ENCODE data around the gene VRK3. TPM values are rescaled to one million over a fixed set of nuclear protein-coding genes. Genes with fewer than 3 reads are reported as not detected.
A peak's percentile ranks its signal among the peaks of the same experiment; 100 is the strongest.

The VRK3 gene
- total RNA-seq, 2 experiments from 2014 or later = 52.4 to 61.2 TPM

DNA sequence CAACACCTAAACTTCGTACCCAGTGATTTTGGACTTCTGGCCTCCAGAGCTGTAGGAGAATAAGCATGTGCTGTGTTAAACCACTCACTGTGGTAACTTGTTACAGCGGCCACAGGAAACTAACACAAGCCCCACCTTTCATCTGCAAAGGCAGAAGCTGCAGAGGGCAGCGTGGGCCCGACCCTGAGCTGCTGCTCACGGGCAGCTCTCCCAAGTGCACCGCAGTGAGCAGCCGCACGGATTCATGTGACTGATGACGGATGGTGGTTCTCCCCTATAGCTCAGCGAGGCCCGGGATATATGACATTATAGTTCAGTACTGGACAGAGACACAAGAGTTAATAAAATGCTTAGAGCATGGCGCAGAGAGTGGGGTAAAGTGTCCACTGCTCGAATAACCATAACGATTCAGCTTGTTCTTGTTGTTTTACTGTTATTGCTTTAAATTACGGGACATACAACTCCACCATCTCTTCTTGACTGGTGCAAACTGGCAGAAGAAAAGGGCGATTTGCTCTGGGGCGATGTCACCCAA is 21.9 kb downstream of the VRK3 start:
- Mint-ChIP-seq H3K9me3 (ENCODE audit: low read depth) (no peaks in the 10 kb centered on the region), H3K27me3 (no peaks in the 10 kb centered on the region), H3K36me3 (ENCODE audit: low read depth) (peaks cover 51% of the 10 kb centered on the region), H3K4me3 (no peak overlapping the region), H3K4me1 (peaks cover 25% of the 10 kb centered on the region), H3K27ac (no peak overlapping the region)
- no peak for ATAC-seq
- no peak for DNase-seq
- CTCF ChIA-PET = no interaction called here
- POLR2A ChIA-PET = interaction anchor here (0.6 to 0.7 kb wide), 2 partner anchors 10 to 52 kb away, joined by 3 to 4 read pairs; no protein-coding TSS in a partner anchor
- intact Hi-C loops (cut with DNase I, micrococcal nuclease) = no loop called here

DNA sequence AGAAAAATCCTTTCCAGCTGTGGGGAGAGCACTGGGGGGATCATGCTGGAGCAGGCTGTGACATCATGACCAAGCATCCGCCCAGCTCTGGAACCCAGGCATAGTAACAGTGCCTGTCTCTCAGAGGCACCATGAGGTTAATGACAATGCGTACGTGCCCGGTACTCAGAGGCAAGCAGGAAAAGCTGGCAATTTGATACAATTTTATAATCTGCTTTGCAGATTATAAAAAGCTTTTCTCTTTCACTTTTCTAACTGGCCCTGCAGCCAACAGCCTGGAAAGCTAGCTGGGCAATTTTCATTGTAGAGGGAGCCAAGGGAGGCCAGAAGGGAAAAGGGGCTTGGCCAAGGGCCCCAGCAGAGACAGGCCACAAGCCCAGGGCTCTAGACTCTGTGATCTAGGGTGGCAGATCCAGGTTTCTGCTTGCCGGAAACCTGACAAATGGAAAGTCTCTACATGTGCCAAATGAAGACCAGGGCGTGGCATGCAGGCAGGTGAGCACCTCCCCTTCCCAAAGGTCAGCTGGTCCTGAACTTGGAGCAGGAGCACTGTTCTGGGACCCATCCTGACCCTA is 22.7 kb downstream of the VRK3 start:
- H3K4me3 Mint-ChIP-seq = no peak overlapping the region
- POLR2A ChIA-PET = no interaction called here

DNA sequence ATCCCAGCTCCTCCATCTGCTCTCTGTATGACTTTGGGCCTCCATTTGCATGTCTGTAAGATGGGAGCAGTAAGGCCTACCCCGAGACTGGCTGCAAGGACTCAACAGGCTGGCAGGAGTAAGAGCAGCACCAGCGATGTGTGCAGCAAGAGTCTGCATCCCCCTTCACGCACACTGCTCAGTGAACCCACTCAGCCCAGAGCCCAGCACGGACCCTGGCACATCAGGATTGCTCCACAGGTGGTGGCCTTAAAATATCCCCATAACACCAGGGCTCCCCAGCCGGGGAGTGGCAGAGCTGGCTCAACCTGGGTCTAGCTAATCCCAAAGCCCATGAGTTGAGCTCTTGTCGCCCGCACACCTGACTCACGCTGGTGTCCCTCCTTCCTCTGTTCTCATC is 23.4 kb downstream of the VRK3 start:
- ATAC-seq (no peak), DNase-seq (no peak)
- Mint-ChIP-seq H3K9me3 (ENCODE audit: low read depth) (no peaks in the 10 kb centered on the region), H3K36me3 (ENCODE audit: low read depth) (peaks cover 44% of the 10 kb centered on the region), H3K4me1 (peaks cover 25% of the 10 kb centered on the region), H3K27me3 (no peaks in the 10 kb centered on the region), H3K27ac (no peak overlapping the region), H3K4me3 (no peak overlapping the region)
- ChIA-PET CTCF (interaction anchor here (0.7 kb wide), 1 partner anchor 98 kb away, joined by 3 read pairs; no protein-coding TSS in a partner anchor), POLR2A (no interaction called here)
- intact Hi-C loops (cut with DNase I, micrococcal nuclease) = no loop called here

More for the DNA sequence above, 22.7 kb downstream of the VRK3 start:
- Mint-ChIP-seq H3K27ac (no peak overlapping the region), H3K27me3 (no peaks in the 10 kb centered on the region), H3K4me1 (peaks cover 25% of the 10 kb centered on the region), H3K9me3 (ENCODE audit: low read depth) (no peaks in the 10 kb centered on the region), H3K36me3 (ENCODE audit: low read depth) (peaks cover 48% of the 10 kb centered on the region)
- DNase-seq = no peak
- ATAC-seq = no peak
- CTCF ChIA-PET = interaction anchor here (0.5 to 0.7 kb wide), 2 partner anchors 26 to 99 kb away, joined by 3 read pairs; no protein-coding TSS in a partner anchor
- intact Hi-C loops (cut with DNase I, micrococcal nuclease) = no loop called here

DNA sequence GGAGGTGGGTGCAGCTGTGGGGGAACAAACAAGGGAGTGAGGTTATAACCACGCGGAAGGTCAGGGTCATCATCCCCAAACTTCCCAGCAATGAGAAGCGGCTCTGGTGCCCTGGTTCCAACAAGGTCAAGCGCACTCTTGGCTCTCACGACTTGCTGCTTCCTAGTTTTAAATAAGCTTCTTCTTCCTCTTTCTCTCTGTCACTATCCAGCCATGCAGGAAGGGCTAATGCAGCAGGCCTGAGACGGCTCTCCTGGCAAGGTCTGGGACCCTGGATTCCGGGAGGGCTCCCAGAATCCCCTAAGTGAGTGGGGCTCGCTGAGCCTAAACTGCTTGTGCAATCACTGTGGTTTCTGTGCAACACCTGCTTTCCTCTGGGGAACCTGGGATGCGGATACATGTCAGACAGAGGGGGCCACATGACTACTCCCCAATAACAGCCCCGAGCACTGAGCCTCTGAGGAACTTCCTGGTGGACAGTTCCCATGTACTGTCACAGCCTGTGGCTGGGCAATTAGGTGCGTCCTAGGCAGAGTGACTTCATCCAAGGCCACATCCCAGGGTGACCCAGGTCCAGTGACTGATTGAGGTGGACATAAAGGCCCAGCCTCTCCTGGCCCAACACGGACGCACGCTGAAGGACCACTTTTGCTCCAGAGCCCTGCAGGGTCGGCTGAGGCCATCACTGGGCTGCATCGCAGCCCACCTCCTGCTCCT is 24.2 kb downstream of the VRK3 start:
- POLR2A ChIA-PET = interaction anchor here (0.7 kb wide), 1 partner anchor 64 kb away, joined by 4 read pairs; no protein-coding TSS in a partner anchor

DNA sequence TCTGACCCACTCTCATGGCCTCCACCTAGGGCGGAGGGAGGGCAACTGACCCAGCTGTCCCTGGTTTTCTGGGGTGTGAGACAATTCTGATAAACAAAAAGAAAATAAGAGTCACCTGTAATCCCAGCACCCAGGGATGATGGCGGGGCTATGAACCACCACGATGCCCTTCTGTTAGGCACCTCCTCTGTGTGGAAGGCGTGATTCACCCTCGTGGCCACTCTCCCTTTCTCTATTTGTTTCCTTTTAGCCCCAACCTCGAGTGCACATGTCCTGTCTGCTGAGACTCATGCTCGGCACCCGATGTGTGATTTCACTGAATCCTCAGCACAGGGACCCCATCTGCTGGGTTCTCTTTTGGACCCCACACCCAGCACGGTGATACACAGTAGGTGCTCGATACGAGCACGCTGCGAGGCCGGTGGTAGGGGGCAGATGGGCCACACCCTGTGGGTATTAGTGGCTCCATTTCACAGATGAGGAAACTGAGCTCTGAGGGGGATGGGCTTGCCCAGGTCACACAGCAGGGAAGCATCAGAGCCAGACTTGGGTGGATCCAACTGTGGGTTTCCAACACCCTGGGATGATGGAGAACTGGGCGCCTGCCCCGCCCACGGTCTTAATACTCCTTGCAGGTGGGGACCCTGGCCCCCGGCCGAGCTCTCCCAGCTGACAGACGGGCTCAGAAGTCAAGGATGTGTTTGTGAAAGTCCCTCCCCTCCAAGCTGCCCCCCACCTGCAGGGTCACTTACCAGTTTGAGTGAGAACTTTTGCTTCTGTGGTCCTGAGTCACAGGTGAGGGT is 24.9 kb downstream of the VRK3 start:
- peaks cover 43% of the 10 kb centered on the region for H3K36me3 Mint-ChIP-seq (ENCODE audit: low read depth)
- H3K27me3 Mint-ChIP-seq = no peaks in the 10 kb centered on the region
- H3K27ac Mint-ChIP-seq = no peak overlapping the region
- H3K4me1 Mint-ChIP-seq = peaks cover 21% of the 10 kb centered on the region
- H3K4me3 Mint-ChIP-seq = no peak overlapping the region
- intact Hi-C loops (cut with DNase I, micrococcal nuclease) = no loop called here
- ChIA-PET POLR2A (interaction anchor here (0.7 kb wide), 1 partner anchor 65 kb away, joined by 4 read pairs; no protein-coding TSS in a partner anchor), CTCF (interaction anchor here (0.5 kb wide), 1 partner anchor 283 kb away, joined by 3 read pairs; no protein-coding TSS in a partner anchor)
- no peaks in the 10 kb centered on the region for H3K9me3 Mint-ChIP-seq (ENCODE audit: low read depth)
- peak; percentile 42 for DNase-seq
- peak; percentile 40 for ATAC-seq

More for the DNA sequence above, 24.2 kb downstream of the VRK3 start:
- Mint-ChIP-seq H3K27ac (no peak overlapping the region), H3K36me3 (ENCODE audit: low read depth) (peaks cover 43% of the 10 kb centered on the region), H3K27me3 (no peaks in the 10 kb centered on the region), H3K9me3 (ENCODE audit: low read depth) (no peaks in the 10 kb centered on the region), H3K4me1 (peaks cover 25% of the 10 kb centered on the region), H3K4me3 (no peak overlapping the region)
- intact Hi-C loops (cut with DNase I, micrococcal nuclease) = no loop called here
- DNase-seq (no peak), ATAC-seq (no peak)
- CTCF ChIA-PET = interaction anchor here (0.5 kb wide), 1 partner anchor 284 kb away, joined by 3 read pairs; no protein-coding TSS in a partner anchor

DNA sequence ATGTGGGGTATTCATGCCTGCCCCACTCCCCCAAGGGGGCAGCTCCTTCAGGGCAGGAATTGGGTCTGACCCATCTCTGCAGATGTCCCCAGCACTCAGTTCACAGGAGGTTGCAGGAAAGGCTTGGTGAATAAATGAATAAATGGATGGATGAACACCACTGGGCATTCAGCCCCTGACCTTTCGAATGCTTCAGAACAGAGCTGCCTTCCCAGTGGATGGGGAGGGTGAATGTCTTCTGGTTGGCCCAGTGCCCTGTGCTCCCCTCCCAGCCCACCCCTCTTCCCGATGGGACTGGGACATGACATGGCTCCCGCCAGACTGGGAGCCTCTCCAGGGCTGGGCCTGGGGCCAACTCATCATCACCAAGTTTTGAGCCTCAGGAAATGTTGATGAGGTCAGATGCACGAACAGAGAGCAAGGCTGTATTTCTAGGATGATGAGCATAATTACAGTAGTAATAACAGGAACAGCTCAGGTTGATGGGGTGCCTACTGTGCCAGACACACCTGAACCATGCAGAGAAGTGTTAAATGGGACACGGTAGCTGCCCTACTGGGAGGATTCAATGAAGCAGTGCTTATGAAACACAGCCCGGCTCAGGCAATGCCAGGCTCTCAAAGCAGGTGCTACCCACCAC is 25.7 kb downstream of the VRK3 start:
- Mint-ChIP-seq H3K9me3 (ENCODE audit: low read depth) (no peaks in the 10 kb centered on the region), H3K27ac (no peak overlapping the region), H3K4me1 (peaks cover 14% of the 10 kb centered on the region), H3K36me3 (ENCODE audit: low read depth) (peaks cover 43% of the 10 kb centered on the region), H3K27me3 (no peaks in the 10 kb centered on the region), H3K4me3 (no peak overlapping the region)
- DNase-seq (no peak), ATAC-seq (no peak)
- POLR2A ChIA-PET = interaction anchor here (0.6 kb wide), 1 partner anchor 47 kb away, joined by 4 read pairs; no protein-coding TSS in a partner anchor
- intact Hi-C loops (cut with DNase I, micrococcal nuclease) = no loop called here
- CTCF ChIA-PET = no interaction called here

DNA sequence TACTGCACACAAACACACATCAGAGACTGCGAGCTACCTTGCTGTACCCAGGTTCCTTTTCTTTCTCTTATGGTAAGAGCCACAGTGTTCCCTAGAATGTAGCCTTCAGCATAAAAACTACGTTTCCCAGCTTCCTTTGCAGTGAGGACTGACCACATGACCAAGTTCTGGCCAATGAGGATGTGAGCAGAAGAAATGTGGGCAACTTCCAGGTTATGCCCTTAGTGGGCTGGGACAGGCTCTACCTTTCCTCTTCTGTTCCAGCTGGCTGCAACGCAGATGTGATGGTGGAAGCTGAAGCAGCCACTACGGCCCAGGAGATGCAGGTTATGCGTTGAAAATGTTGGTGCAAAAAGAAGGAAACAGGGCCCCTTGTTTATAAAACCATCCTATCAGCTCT is 27.5 kb downstream of the VRK3 start:
- POLR2A ChIA-PET = no interaction called here
- Mint-ChIP-seq H3K4me3 (no peak overlapping the region), H3K27ac (no peak overlapping the region), H3K4me1 (peaks cover 5% of the 10 kb centered on the region), H3K27me3 (no peaks in the 10 kb centered on the region), H3K9me3 (ENCODE audit: low read depth) (no peaks in the 10 kb centered on the region), H3K36me3 (ENCODE audit: low read depth) (peaks cover 37% of the 10 kb centered on the region)
- DNase-seq = peak; percentile 42
- intact Hi-C loops (cut with DNase I, micrococcal nuclease) = no loop called here
- peak; percentile 90 for ATAC-seq
- CTCF ChIA-PET = no interaction called here

DNA sequence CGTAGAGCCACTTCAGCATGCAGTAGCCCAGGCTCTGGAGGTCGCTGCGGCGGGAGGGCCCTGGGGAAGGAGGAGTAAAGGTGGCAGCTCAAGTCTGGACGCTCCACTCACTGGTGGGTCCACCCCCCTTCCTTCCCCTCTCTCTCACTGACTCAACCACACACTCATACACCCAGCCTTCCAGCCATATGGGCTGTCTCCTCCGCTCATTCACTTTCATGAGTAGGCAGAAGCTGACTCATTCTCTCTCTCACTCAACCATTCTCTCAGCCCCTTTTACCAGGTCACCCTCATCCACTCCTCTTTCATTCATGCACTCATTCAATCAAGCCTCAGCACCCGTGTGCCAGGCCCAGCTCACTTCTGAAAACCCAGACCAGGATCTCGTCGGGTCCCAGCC is 36.7 kb downstream of the VRK3 start:
- Mint-ChIP-seq H3K4me3 (no peak overlapping the region), H3K4me1 (peaks cover 17% of the 10 kb centered on the region), H3K27ac (no peak overlapping the region), H3K27me3 (no peaks in the 10 kb centered on the region), H3K9me3 (ENCODE audit: low read depth) (no peaks in the 10 kb centered on the region), H3K36me3 (ENCODE audit: low read depth) (peaks cover 16% of the 10 kb centered on the region)
- intact Hi-C loops (cut with DNase I, micrococcal nuclease) = loop anchor here in 1 of 2 experiments (5.0 kb wide), 2 partner anchors 111 to 339 kb away; partner anchors contain the start of genes AKT1S1, KCNC3 and TBC1D17
- peak; percentile 47 for DNase-seq
- POLR2A ChIA-PET = interaction anchor here (0.6 kb wide), 1 partner anchor 54 kb away, joined by 3 read pairs; no protein-coding TSS in a partner anchor
- CTCF ChIA-PET = no interaction called here
- ATAC-seq = peak; percentile 72

DNA sequence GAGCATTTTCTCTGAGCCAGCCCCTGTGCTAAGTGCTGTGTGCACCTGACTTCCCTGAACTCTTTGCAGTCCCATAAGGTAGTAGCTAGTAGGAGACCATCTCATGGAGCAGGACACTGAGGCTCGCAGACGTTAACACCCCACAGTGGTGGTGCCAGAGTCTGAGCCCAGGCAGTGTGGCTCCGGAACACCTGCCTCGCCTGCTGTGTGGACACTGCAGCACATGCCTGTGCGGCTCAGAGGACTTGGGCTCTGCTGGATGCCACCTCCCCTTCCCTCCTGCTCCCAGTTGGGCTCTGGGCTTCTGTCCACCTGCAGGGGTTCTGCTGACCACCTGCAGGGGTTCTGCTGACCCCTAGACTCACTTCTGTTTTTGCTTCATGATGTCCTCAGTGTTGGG is 37.2 kb downstream of the VRK3 start:
- Mint-ChIP-seq H3K4me1 (peaks cover 17% of the 10 kb centered on the region), H3K27ac (no peak overlapping the region), H3K9me3 (ENCODE audit: low read depth) (no peaks in the 10 kb centered on the region), H3K4me3 (no peak overlapping the region), H3K36me3 (ENCODE audit: low read depth) (peaks cover 16% of the 10 kb centered on the region), H3K27me3 (no peaks in the 10 kb centered on the region)
- intact Hi-C loops (cut with DNase I, micrococcal nuclease) = loop anchor here in 1 of 2 experiments (5.0 kb wide), 2 partner anchors 111 to 339 kb away; partner anchors contain the start of genes AKT1S1, KCNC3 and TBC1D17
- POLR2A ChIA-PET = interaction anchor here (0.6 to 0.8 kb wide), 2 partner anchors 58 to 296 kb away, joined by 3 to 4 read pairs; no protein-coding TSS in a partner anchor
- ATAC-seq (no peak), DNase-seq (no peak)
- CTCF ChIA-PET = interaction anchor here (1.0 kb wide), 1 partner anchor 9 kb away, joined by 3 read pairs; no protein-coding TSS in a partner anchor

DNA sequence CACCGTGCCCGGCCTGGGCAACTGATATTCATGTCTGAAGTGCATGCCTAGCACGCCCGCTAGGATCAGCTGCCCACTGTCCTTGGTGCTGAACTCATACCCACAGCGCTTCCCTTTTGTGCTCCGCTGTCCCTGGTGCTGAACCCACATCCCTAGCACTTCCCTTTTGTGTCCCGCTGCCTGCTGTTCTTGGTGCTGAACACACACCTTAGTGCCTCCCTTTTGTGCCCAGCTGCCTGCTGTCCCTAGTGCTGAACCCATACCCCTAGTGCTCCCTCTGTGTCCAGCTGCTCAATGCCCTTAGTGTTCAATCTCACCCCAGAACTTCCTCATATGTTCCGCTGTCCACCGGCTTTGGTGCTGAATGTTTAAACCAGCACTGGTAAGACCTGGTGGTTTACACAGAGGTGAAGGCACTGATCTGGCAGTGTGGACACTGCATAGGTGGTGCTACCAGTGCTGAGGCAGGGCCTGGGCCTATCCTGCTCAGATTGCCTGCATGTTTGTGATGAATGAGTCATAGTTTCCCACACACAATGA is 37.9 kb downstream of the VRK3 start:
- H3K4me3 Mint-ChIP-seq = no peak overlapping the region
- ATAC-seq (peak; percentile 48), DNase-seq (peak; percentile 91)
- H3K27me3 Mint-ChIP-seq = no peaks in the 10 kb centered on the region
- H3K9me3 Mint-ChIP-seq (ENCODE audit: low read depth) = no peaks in the 10 kb centered on the region
- H3K4me1 Mint-ChIP-seq = peaks cover 17% of the 10 kb centered on the region
- intact Hi-C loops (cut with DNase I, micrococcal nuclease) = loop anchor here in 1 of 2 experiments (1.0 to 5.0 kb wide), 4 partner anchors 38 to 340 kb away; partner anchors contain the start of genes AKT1S1, ATF5, KCNC3 and NUP62
- ChIA-PET CTCF (interaction anchor here (0.6 to 1.0 kb wide), 2 partner anchors 10 to 338 kb away, joined by 3 to 6 read pairs; no protein-coding TSS in a partner anchor), POLR2A (interaction anchor here (0.6 to 0.8 kb wide), 2 partner anchors 57 to 296 kb away, joined by 3 to 4 read pairs; no protein-coding TSS in a partner anchor)
- H3K36me3 Mint-ChIP-seq (ENCODE audit: low read depth) = peaks cover 16% of the 10 kb centered on the region
- no peak overlapping the region for H3K27ac Mint-ChIP-seq
